Upper lobe of left lung (tissue), 6 donors: ENCODE results near the gene HACD4. TPM values are rescaled to one million over a fixed set of nuclear protein-coding genes. Genes with fewer than 3 reads are reported as not detected.

ENCODE experiments used
- ATAC-seq, 2 donors: fragments of 200-7000 bp; cut with Tn5 transposase; one replicate each; pipeline ENCODE4 v1.9.1; 2022; ENCODE audit warnings: mild to moderate bottlenecking in 2 of 2, moderate library complexity in 2 of 2; ENCODE audit not compliant: low FRiP score in 2 of 2
- DNase-seq, 2 donors: peaks; one replicate each; pipeline ENCODE4 v3.0.0-alpha.2; 2019 to 2020
- H3K27ac ChIP-seq, 4 donors: fragments of 200-600 bp; sonication (generic); one replicate each; pipeline ENCODE4 v1.5.1; 2016 to 2019
- H3K27me3 ChIP-seq, 4 donors: fragments of 200-600 bp; sonication (generic); one replicate each; pipeline ENCODE4 v1.5.1; 2017 to 2019
- H3K36me3 ChIP-seq, 4 donors: fragments of 200-600 bp; sonication (generic); one replicate each; pipeline ENCODE4 v1.5.1; 2016 to 2019
- H3K4me1 ChIP-seq, 4 donors: fragments of 200-600 bp; sonication (generic); one replicate each; pipeline ENCODE4 v1.5.1; 2018 to 2019
- H3K4me3 ChIP-seq, 4 donors: fragments of 200-600 bp; sonication (generic); one replicate each; pipeline ENCODE4 v1.5.1; 2017 to 2019; ENCODE audit warnings: mild to moderate bottlenecking in 2 of 4, moderate library complexity in 1 of 4
- H3K9me3 ChIP-seq, 4 donors: fragments of 200-600 bp; sonication (generic); one replicate each; pipeline ENCODE4 v1.5.1; 2018 to 2019
- CTCF ChIP-seq, 6 experiments: fragments of 450-650 bp in 4 of 6; fragments of 200-600 bp in 2 of 6; sonication (generic) in 2 of 6; IDR thresholded peaks; one replicate each; pipeline ENCODE4 v1.5.1; 2016 to 2019; ENCODE audit warnings: antibody characterized with exemption in 6 of 6
- EP300 ChIP-seq, 4 donors: sonication (generic); formaldehyde crosslinking; IDR thresholded peaks; one replicate each; pipeline ENCODE4 v1.5.1; 2017; ENCODE audit warnings: antibody characterized with exemption in 4 of 4, control low read depth in 2 of 4
- POLR2A ChIP-seq, 4 donors: fragments of 450-650 bp; IDR thresholded peaks; one replicate each; pipeline ENCODE4 v1.5.1; 2016 to 2017; ENCODE audit warnings: antibody characterized with exemption in 4 of 4, mild to moderate bottlenecking in 2 of 4
- POLR2AphosphoS5 ChIP-seq, 2 donors: sonication (generic); formaldehyde crosslinking; IDR thresholded peaks; one replicate each; pipeline ENCODE4 v1.5.1; 2017; ENCODE audit warnings: antibody characterized with exemption in 2 of 2
- WGBS, 2 donors: methylation state at CpG; one replicate each; pipeline ENCODE4 v1.1.5; 2017 to 2018; 5-methylcytosine and 5-hydroxymethylcytosine counted together
- total RNA-seq, 6 donors: library from RNA; depleted of rRNA in 4 of 6; stranded (reverse); fragments of >200 nt in 4 of 6; gene quantifications; one replicate each; pipeline versions ENCODE4 v1.1.0 to v1.2.1, GENCODE V29; 2016 to 2021
- donor health status: DM: no; HTN: no; CAD: no; lungs with moderate emphysema.
- donor health status: DM: no; HTN: yes; CAD: no; lungs with severe emphysema.

HACD4 gene
- total RNA-seq, 6 donors from 2014 or later: 2.7 to 17.7 (median 7.3) TPM

GRCh38 chr9:20988671-20989315 lies 42.6 kb downstream of the HACD4 start:
- peaks cover 10 to 24% (median 11%) of the 10 kb centered on the region in 4 donors for H3K4me1 ChIP-seq
- H3K27ac ChIP-seq: no peak overlapping the region
- ATAC-seq (no peak), DNase-seq (no peak)
- no peak for TF ChIP-seq EP300 (IDR thresholded peaks at IDR 0.05)
- no peak for TF ChIP-seq CTCF (IDR thresholded peaks at IDR 0.05)
- no peak for TF ChIP-seq POLR2A (IDR thresholded peaks at IDR 0.05)
- no peak for TF ChIP-seq POLR2AphosphoS5 (IDR thresholded peaks at IDR 0.05)
- H3K36me3 ChIP-seq: peaks cover 0 to 16% (median 0%) of the 10 kb centered on the region in 4 donors
- WGBS, 2 donors: 30 to 39% methylated on average over 3 of the region's 3 CpGs
- H3K4me3 ChIP-seq: no peak overlapping the region
- no peaks in the 10 kb centered on the region for H3K9me3 ChIP-seq
- no peaks in the 10 kb centered on the region for H3K27me3 ChIP-seq

- Histone ChIP-seq H3K36me3 (peaks cover 0 to 16% (median 0%) of the 10 kb centered on the region in 4 donors), H3K27ac (no peak overlapping the region), H3K4me3 (no peak overlapping the region), H3K9me3 (no peaks in the 10 kb centered on the region), H3K27me3 (no peaks in the 10 kb centered on the region), H3K4me1 (peaks cover 10 to 24% (median 11%) of the 10 kb centered on the region in 4 donors)
- TF ChIP-seq POLR2A (IDR thresholded peaks at IDR 0.05) (no peak), POLR2AphosphoS5 (IDR thresholded peaks at IDR 0.05) (no peak), CTCF (IDR thresholded peaks at IDR 0.05) (no peak), EP300 (IDR thresholded peaks at IDR 0.05) (no peak)
- 78 to 92% methylated on average over 3 of the region's 3 CpGs for WGBS, 2 donors
- ATAC-seq: no peak
- no peak for DNase-seq
Observed at GRCh38 chr9:20988061-20988460, 43.4 kb downstream of the HACD4 start.

- WGBS, 2 donors: 70 to 82% methylated on average over 1 of the region's 1 CpG
- peaks cover 0 to 16% (median 0%) of the 10 kb centered on the region in 4 donors for H3K36me3 ChIP-seq
- H3K9me3 ChIP-seq: no peaks in the 10 kb centered on the region
- TF ChIP-seq CTCF (IDR thresholded peaks at IDR 0.05) (no peak), EP300 (IDR thresholded peaks at IDR 0.05) (no peak), POLR2AphosphoS5 (IDR thresholded peaks at IDR 0.05) (no peak), POLR2A (IDR thresholded peaks at IDR 0.05) (no peak)
- DNase-seq (no peak), ATAC-seq (no peak)
- H3K4me1 ChIP-seq: peaks cover 10 to 24% (median 11%) of the 10 kb centered on the region in 4 donors
- H3K27ac ChIP-seq: no peak overlapping the region
- no peaks in the 10 kb centered on the region for H3K27me3 ChIP-seq
- H3K4me3 ChIP-seq: no peak overlapping the region
Observed at GRCh38 chr9:20987521-20987920, 43.9 kb downstream of the HACD4 start.

GRCh38 chr9:20985851-20986600 lies 45.4 kb downstream of the HACD4 start:
- DNase-seq: no peak
- WGBS, 2 donors: 92 to 94% methylated on average over 6 of the region's 6 CpGs

More at GRCh38 chr9:20985851-20986600, 45.4 kb downstream of the HACD4 start:
- peaks cover 20 to 33% (median 22%) of the 10 kb centered on the region in 4 donors for H3K4me1 ChIP-seq
- no peak for ATAC-seq
- no peaks in the 10 kb centered on the region for H3K9me3 ChIP-seq
- no peaks in the 10 kb centered on the region for H3K27me3 ChIP-seq
- no peak overlapping the region for H3K4me3 ChIP-seq
- TF ChIP-seq CTCF (IDR thresholded peaks at IDR 0.05) (no peak), POLR2AphosphoS5 (IDR thresholded peaks at IDR 0.05) (no peak), POLR2A (IDR thresholded peaks at IDR 0.05) (no peak), EP300 (IDR thresholded peaks at IDR 0.05) (no peak)
- H3K36me3 ChIP-seq: peaks cover 0 to 16% (median 0%) of the 10 kb centered on the region in 4 donors
- H3K27ac ChIP-seq: no peak overlapping the region
